ENCODE results near the gene SMIM31. TPM values are rescaled to one million over a fixed set of nuclear protein-coding genes. Genes with fewer than 3 reads are reported as not detected.

Gene SMIM31
- total and polyA plus RNA-seq, 2 donors (not counting 1 experiment from before 2014, with no cell fraction given) = not detected

GRCh38 chr4:164731827-164732474 lies 22.0 kb upstream of the SMIM31 start:
- Histone ChIP-seq H4K20me1 (ENCODE audit: control insufficient read depth, insufficient read depth, low read length, poor library complexity, severe bottlenecking) (no peaks in the 10 kb centered on the region), H3K9ac (ENCODE audit: low read length) (no peak overlapping the region), H3K79me2 (ENCODE audit: control insufficient read depth, insufficient read depth, low read length) (no peaks in the 10 kb centered on the region), H2AFZ (ENCODE audit: insufficient read depth, low read depth, low read length, poor library complexity, severe bottlenecking) (no peak overlapping the region), H3K4me3 (ENCODE audit: control extremely low read depth in 1 of 5, extremely low read depth in 1 of 5, insufficient read depth in 1 of 5, low read depth in 2 of 5, low read length in 4 of 5) (no peak overlapping the region), H3K9me3 (ENCODE audit: control extremely low read depth in 1 of 3, control insufficient read depth in 2 of 3, insufficient read depth in 1 of 3, low read length in 2 of 3) (peaks cover 0 to 2% (median 0%) of the 10 kb centered on the region in 3 donors), H3K36me3 (replicated peaks in 1 of 2; ENCODE audit: control extremely low read depth in 1 of 2, control insufficient read depth in 1 of 2, extremely low read depth in 1 of 2, insufficient read depth in 2 of 2, low read length in 1 of 2) (no peaks in the 10 kb centered on the region), H3K4me1 (ENCODE audit: control insufficient read depth in 2 of 2, insufficient read depth in 2 of 2, low read length in 2 of 2) (no peaks in the 10 kb centered on the region), H3K27me3 (replicated peaks in 1 of 4; ENCODE audit: control extremely low read depth in 1 of 4, control insufficient read depth in 3 of 4, insufficient read depth in 4 of 4, low read length in 3 of 4) (no peaks in the 10 kb centered on the region), H3K27ac (ENCODE audit: low read length in 2 of 2) (no peak overlapping the region), H3K4me2 (replicated peaks; ENCODE audit: low read depth, low read length, poor library complexity, severe bottlenecking) (no peak overlapping the region)
- ATAC-seq (ENCODE audit: low read depth) = peak; percentile 41
- Mint-ChIP-seq H3K27me3 (no peaks in the 10 kb centered on the region), H3K4me1 (peaks cover 3% of the 10 kb centered on the region), H3K9me3 (ENCODE audit: insufficient read depth) (no peaks in the 10 kb centered on the region), H3K4me3 (no peak overlapping the region), H3K27ac (no peak overlapping the region)
- intact Hi-C loops (cut with micrococcal nuclease) = no loop called here
- TF ChIP-seq EZH2 (IDR thresholded peaks at IDR 0.05; ENCODE audit: borderline replicate concordance, insufficient read depth, low read depth, low read length, poor library complexity, severe bottlenecking) = no peak
- peak; percentile 97 for TF ChIP-seq CTCF (IDR thresholded peaks at IDR 0.05)
- POLR2A ChIA-PET = no interaction called here
- no CpG with 5 or more reads among the region's 5 CpGs for WGBS (ENCODE audit: insufficient coverage)
- CTCF ChIA-PET = interaction anchor here (0.8 to 2.1 kb wide), 20 partner anchors 8 to 1251 kb away, joined by 3 to 14 read pairs (median 4); partner anchors contain the start of gene SMIM31
- DNase-seq = peak; percentile 47

GRCh38 chr4:164734484-164734883 lies 19.4 kb upstream of the SMIM31 start:
- DNase-seq = no peak
- Histone ChIP-seq H3K27me3 (replicated peaks in 1 of 4; ENCODE audit: control extremely low read depth in 1 of 4, control insufficient read depth in 3 of 4, insufficient read depth in 4 of 4, low read length in 3 of 4) (no peaks in the 10 kb centered on the region), H3K27ac (ENCODE audit: low read length in 2 of 2) (no peak overlapping the region), H2AFZ (ENCODE audit: insufficient read depth, low read depth, low read length, poor library complexity, severe bottlenecking) (peak overlapping the region; percentile 38), H3K9me3 (ENCODE audit: control extremely low read depth in 1 of 3, control insufficient read depth in 2 of 3, insufficient read depth in 1 of 3, low read length in 2 of 3) (peaks cover 0 to 2% (median 0%) of the 10 kb centered on the region in 3 donors), H3K4me1 (ENCODE audit: control insufficient read depth in 2 of 2, insufficient read depth in 2 of 2, low read length in 2 of 2) (no peaks in the 10 kb centered on the region), H3K79me2 (ENCODE audit: control insufficient read depth, insufficient read depth, low read length) (no peaks in the 10 kb centered on the region), H3K36me3 (replicated peaks in 1 of 2; ENCODE audit: control extremely low read depth in 1 of 2, control insufficient read depth in 1 of 2, extremely low read depth in 1 of 2, insufficient read depth in 2 of 2, low read length in 1 of 2) (no peaks in the 10 kb centered on the region), H3K4me2 (replicated peaks; ENCODE audit: low read depth, low read length, poor library complexity, severe bottlenecking) (no peak overlapping the region), H3K9ac (ENCODE audit: low read length) (no peak overlapping the region), H3K4me3 (ENCODE audit: control extremely low read depth in 1 of 5, extremely low read depth in 1 of 5, insufficient read depth in 1 of 5, low read depth in 2 of 5, low read length in 4 of 5) (no peak overlapping the region), H4K20me1 (ENCODE audit: control insufficient read depth, insufficient read depth, low read length, poor library complexity, severe bottlenecking) (no peaks in the 10 kb centered on the region)
- peaks cover 3% of the 10 kb centered on the region for H3K4me1 Mint-ChIP-seq
- no peak for ATAC-seq (ENCODE audit: low read depth)
- no peak overlapping the region for H3K4me3 Mint-ChIP-seq
- POLR2A ChIA-PET = no interaction called here
- no CpG with 5 or more reads among the region's 7 CpGs for WGBS (ENCODE audit: insufficient coverage)
- H3K9me3 Mint-ChIP-seq (ENCODE audit: insufficient read depth) = no peaks in the 10 kb centered on the region
- TF ChIP-seq CTCF (IDR thresholded peaks at IDR 0.05) = no peak
- no peak for TF ChIP-seq EZH2 (IDR thresholded peaks at IDR 0.05; ENCODE audit: borderline replicate concordance, insufficient read depth, low read depth, low read length, poor library complexity, severe bottlenecking)
- CTCF ChIA-PET = no interaction called here
- intact Hi-C loops (cut with micrococcal nuclease) = no loop called here
- no peak overlapping the region for H3K27ac Mint-ChIP-seq
- no peaks in the 10 kb centered on the region for H3K27me3 Mint-ChIP-seq

All from B cell (primary cell).